ENCODE measurements around the gene TMX4.

Gene TMX4

DNA sequence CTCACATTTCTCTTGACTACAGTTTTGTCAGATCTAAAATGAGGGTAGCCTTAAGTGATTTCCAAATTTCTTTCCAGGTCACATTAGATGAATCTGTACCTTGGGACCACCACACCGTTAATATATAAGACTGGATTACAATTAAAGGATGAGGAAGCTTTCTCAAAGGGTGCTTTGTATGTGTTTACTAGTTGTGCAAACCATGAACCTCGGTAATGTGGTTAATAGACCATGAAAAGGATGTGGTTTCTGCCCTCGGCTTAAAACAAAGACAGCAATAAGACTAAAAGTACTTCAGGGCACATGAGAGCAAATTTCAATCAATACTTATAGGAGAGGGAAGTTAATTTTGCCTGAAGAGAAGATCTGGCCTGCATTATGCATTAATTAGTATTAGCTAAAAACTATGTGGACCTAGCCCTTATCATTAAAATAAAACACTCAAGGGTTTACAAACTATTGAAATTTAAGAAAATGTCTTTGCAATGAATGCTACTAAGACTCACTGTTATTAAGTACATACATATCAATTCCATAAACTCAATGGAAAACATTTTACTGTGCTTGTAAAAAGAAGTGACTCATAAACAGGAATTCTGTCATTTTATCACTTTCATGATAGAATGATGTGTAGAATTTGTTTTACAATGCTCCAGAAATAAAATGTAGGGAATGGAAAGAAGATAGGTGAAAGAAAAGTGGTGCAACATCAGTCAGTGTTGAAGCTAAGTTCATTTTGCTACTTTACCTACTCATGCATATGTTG, 936 bp upstream of the TMX4 start:
- H3K27ac ChIP-seq = peak overlapping the region; percentile 95
- no peaks in the 10 kb centered on the region for H3K36me3 ChIP-seq
- peaks cover 39% of the 10 kb centered on the region for H3K4me1 ChIP-seq
- no peaks in the 10 kb centered on the region for H3K27me3 ChIP-seq
- no peak for TF ChIP-seq Cebpa-rat (IDR thresholded peaks at IDR 0.05)
- peak overlapping the region; percentile 89 for H3K4me2 ChIP-seq
- H4K20me1 ChIP-seq = peaks cover 18% of the 10 kb centered on the region
- H3K9ac ChIP-seq = peak overlapping the region; percentile 96; the same call in 1 of the 2 replicates
- peak overlapping the region; percentile 89 for H3K4me3 ChIP-seq
- no peaks in the 10 kb centered on the region for H3K9me3 ChIP-seq

DNA sequence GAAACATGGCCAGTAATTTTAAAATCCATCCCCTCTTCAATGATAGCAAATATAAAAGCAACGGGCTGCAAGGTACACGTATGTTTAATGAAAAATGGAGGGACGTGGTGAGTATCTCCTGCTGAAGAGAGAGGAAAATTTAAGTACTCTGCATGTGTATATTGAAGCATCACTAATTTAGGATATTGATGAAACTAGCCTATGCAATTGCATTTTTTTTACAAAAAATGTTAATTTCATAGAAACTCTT, 362 bp upstream of the TMX4 start:
- Histone ChIP-seq H3K27ac (peak overlapping the region; percentile 95), H3K9ac (peak overlapping the region; percentile 96)
- no peak for TF ChIP-seq Cebpa-rat (IDR thresholded peaks at IDR 0.05)

DNA sequence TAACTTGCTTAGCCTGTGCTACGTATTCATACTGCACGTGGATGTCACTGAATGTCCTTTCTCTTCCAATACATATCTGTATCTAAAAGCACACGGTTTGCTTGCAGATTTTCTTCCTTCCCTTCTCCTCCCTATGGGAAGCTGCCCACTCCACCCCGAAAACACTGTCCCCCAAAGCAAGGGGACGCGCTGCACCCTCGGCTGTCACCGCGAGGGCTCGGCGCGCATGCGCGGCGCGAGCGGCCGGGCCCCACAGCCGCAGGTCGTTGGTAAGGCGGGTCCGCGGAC, 659 bp downstream of the TMX4 start:
- Histone ChIP-seq H3K27ac (peak overlapping the region; percentile 95), H3K4me3 (peak overlapping the region; percentile 89)
- no peak for TF ChIP-seq Cebpa-rat (IDR thresholded peaks at IDR 0.05)

More for the DNA sequence above, 362 bp upstream of the TMX4 start:
- H3K27me3 ChIP-seq = no peaks in the 10 kb centered on the region
- peaks cover 6% of the 10 kb centered on the region for H3K36me3 ChIP-seq
- H3K4me3 ChIP-seq = peak overlapping the region; percentile 89
- H3K9me3 ChIP-seq = no peaks in the 10 kb centered on the region
- H4K20me1 ChIP-seq = peaks cover 24% of the 10 kb centered on the region
- H3K4me2 ChIP-seq = peak overlapping the region; percentile 89
- H3K4me1 ChIP-seq = peaks cover 39% of the 10 kb centered on the region

DNA sequence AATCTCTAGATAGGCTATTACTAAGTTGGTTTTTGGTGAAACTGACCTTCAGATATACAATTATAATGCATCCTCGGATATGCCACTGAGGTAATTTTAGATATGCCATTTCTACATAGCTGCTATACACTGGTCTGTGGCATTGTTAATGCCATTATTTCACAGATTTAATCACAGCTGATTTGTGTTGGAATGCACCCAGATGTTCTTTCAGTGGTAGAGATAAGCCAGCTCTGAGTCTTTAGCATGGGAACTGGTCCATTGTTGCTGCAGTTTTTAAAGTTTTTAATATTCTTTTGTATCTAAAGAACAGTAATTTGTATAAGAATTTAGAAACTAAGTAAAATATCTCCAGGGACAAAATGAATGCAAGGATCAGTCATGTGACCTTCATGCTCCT, 6.8 kb downstream of the TMX4 start:
- Histone ChIP-seq H3K4me2 (no peak overlapping the region), H3K9me3 (no peaks in the 10 kb centered on the region), H3K27me3 (no peaks in the 10 kb centered on the region), H3K4me1 (peaks cover 8% of the 10 kb centered on the region), H3K27ac (no peak overlapping the region), H4K20me1 (peaks cover 70% of the 10 kb centered on the region), H3K9ac (no peak overlapping the region), H3K4me3 (no peak overlapping the region), H3K36me3 (peaks cover 28% of the 10 kb centered on the region)
- no peak for TF ChIP-seq Cebpa-rat (IDR thresholded peaks at IDR 0.05)

More for the DNA sequence above, 659 bp downstream of the TMX4 start:
- Histone ChIP-seq H3K9me3 (no peaks in the 10 kb centered on the region), H3K9ac (peak overlapping the region; percentile 96), H3K36me3 (peaks cover 11% of the 10 kb centered on the region), H3K27me3 (no peaks in the 10 kb centered on the region), H4K20me1 (peaks cover 34% of the 10 kb centered on the region), H3K4me2 (peak overlapping the region; percentile 89), H3K4me1 (peaks cover 39% of the 10 kb centered on the region)

DNA sequence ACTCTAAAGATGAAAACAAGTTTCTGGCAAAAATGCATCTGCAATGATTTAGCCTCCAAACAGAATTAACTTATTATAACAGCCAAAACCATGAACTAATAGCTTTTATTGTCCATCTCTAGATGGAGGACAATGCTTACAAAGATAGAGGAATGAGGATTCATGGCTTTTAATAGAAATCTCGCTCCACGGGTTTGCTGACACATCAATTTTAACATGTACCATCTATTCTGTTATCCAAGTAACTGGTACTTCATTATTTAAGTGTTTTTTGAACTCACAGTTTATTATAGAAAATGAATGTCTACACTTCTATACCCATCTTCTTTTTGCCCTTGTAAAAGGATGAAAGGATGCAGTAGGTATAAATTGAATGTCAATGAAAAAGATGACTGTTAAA, 10.8 kb downstream of the TMX4 start:
- no peak overlapping the region for H3K27ac ChIP-seq
- no peak overlapping the region for H3K4me3 ChIP-seq
- H3K9me3 ChIP-seq = no peaks in the 10 kb centered on the region
- peaks cover 50% of the 10 kb centered on the region for H4K20me1 ChIP-seq
- no peaks in the 10 kb centered on the region for H3K4me1 ChIP-seq
- no peaks in the 10 kb centered on the region for H3K27me3 ChIP-seq
- peaks cover 51% of the 10 kb centered on the region for H3K36me3 ChIP-seq
- no peak for TF ChIP-seq Cebpa-rat (IDR thresholded peaks at IDR 0.05)
- no peak overlapping the region for H3K9ac ChIP-seq
- no peak overlapping the region for H3K4me2 ChIP-seq

DNA sequence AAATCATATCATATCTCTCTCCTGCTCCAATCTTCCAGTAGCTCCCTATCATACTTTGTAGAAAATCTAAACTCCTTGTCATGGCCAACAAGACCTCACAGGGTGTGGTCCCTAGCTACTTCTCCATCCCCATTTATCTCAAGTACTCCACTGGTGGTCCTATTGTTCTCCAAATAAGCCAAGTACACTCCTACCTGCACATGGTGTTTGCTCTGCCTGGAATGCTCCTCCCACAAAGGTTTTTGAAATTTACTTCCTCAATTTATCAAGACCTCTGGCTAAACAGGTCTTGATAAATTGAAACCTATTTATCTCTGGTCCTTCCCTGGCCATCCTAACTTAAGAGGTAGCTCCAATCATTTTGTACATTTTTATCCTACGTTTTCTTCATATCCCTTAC, 12.1 kb downstream of the TMX4 start:
- Histone ChIP-seq H3K36me3 (peaks cover 55% of the 10 kb centered on the region), H3K4me3 (no peak overlapping the region), H3K9ac (no peak overlapping the region), H3K27me3 (no peaks in the 10 kb centered on the region), H4K20me1 (peaks cover 38% of the 10 kb centered on the region), H3K9me3 (no peaks in the 10 kb centered on the region), H3K4me2 (no peak overlapping the region), H3K4me1 (no peaks in the 10 kb centered on the region), H3K27ac (no peak overlapping the region)
- TF ChIP-seq Cebpa-rat (IDR thresholded peaks at IDR 0.05) = no peak

DNA sequence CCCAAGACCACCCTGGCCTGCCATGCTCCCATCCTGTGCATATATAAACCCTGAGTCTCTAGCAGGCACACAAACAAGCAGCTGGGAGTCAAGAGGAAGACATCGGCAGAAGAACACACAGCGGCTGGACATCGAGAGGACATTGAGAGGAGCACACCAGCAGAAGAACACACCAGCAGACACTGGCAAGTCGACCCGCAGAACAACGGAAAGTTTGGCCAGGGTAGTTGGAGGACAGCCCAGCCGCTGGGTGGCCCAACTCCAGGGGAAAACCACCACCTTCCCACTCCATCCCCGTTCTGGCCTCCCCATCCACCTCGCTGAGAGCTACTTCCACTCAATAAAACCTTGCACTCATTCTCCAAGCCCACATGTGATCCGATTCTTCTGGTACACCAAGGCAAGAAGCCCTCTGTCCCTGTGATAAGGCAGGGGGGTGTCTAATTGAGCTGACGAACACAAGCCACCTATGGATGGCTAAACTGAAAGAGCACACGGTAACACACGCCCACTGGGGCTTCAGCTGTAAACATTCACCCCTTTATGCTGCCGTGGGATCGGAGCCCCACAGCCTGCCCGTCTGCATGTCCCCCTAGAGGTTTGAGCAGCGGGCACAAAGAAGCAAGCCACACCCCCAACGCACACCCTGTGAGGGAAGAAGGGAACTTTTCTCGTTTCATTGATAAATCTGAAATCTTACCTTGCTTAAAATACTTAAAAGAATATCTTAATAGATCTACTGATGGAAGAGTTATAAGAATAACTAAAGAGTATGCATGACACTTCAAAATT, 13.8 kb downstream of the TMX4 start:
- no peak overlapping the region for H3K4me3 ChIP-seq
- H3K27me3 ChIP-seq = no peaks in the 10 kb centered on the region
- peaks cover 63% of the 10 kb centered on the region for H3K36me3 ChIP-seq
- no peaks in the 10 kb centered on the region for H3K9me3 ChIP-seq
- no peak overlapping the region for H3K27ac ChIP-seq
- H3K4me2 ChIP-seq = no peak overlapping the region
- no peak overlapping the region for H3K9ac ChIP-seq
- H4K20me1 ChIP-seq = peaks cover 21% of the 10 kb centered on the region; the same call in 1 of the 2 replicates
- no peak for TF ChIP-seq Cebpa-rat (IDR thresholded peaks at IDR 0.05)
- H3K4me1 ChIP-seq = no peaks in the 10 kb centered on the region

DNA sequence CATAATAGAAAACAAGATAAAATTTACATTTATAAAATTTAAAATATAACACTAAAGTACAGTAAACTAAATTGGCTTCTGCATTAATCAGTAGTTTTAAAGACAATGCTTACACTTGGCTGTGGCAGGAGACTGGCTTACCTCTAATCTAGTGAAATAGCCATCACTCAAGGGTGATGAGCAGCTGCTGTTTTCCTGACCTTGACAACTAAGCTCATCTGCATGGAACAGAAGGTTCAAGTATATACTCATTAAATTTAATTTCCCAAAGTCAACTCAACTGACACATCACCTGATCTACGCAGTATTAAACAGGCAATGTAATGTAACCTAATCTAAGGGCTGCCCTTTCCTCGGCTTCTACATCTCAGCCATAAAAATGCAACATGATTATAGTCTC, 14.5 kb downstream of the TMX4 start:
- Histone ChIP-seq H3K27me3 (no peaks in the 10 kb centered on the region), H3K9ac (no peak overlapping the region), H3K4me2 (no peak overlapping the region), H3K9me3 (no peaks in the 10 kb centered on the region), H3K4me3 (no peak overlapping the region), H3K27ac (no peak overlapping the region), H3K4me1 (no peaks in the 10 kb centered on the region), H3K36me3 (peaks cover 69% of the 10 kb centered on the region), H4K20me1 (peaks cover 15% of the 10 kb centered on the region; the same call in 1 of the 2 replicates)
- TF ChIP-seq Cebpa-rat (IDR thresholded peaks at IDR 0.05) = no peak

DNA sequence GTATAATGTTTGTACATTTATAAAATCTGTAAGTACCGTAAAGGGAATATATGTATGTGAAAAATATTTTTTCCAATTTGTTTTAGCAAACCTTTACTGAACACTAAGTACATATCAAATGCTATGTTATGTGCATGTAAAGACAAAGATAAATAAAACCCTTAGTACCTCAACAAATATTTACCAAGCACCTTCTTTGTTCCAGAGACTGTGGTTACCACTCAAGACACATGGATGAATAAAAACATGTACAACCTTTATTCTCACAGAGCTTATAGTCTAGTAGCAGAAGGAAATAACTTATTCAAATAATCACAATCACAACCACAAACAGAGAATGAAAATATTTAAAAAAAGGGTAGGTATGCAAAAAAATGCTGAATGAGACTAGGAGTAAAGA, 17.5 kb downstream of the TMX4 start:
- Histone ChIP-seq H3K27me3 (no peaks in the 10 kb centered on the region), H4K20me1 (peaks cover 15% of the 10 kb centered on the region; the same call in 1 of the 2 replicates), H3K9ac (no peak overlapping the region), H3K4me3 (no peak overlapping the region), H3K9me3 (peaks cover 17% of the 10 kb centered on the region), H3K4me1 (no peaks in the 10 kb centered on the region), H3K36me3 (peaks cover 77% of the 10 kb centered on the region), H3K27ac (no peak overlapping the region), H3K4me2 (no peak overlapping the region)
- no peak for TF ChIP-seq Cebpa-rat (IDR thresholded peaks at IDR 0.05)

DNA sequence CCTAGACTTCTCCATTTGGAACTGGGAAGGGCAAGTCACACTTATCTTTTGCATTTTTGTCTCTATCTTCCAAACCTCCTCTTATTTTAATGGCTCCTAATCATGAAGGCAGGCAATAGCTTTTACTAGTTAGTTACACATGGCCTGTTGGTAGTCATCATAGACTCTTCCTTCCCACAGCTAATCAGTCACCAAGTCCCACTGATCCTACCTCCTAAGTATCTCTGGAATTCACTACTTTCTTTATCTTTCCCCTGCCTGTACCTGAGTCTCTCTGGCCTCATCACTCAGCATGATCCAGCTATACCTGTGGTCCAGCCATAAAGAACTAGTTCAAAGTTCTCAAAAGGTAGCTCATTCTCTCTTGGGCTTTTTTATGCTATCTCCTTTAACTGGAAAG, 18.8 kb downstream of the TMX4 start:
- H3K9me3 ChIP-seq = peaks cover 28% of the 10 kb centered on the region
- peaks cover 77% of the 10 kb centered on the region for H3K36me3 ChIP-seq
- peaks cover 11% of the 10 kb centered on the region; the same call in 1 of the 2 replicates for H4K20me1 ChIP-seq
- H3K27me3 ChIP-seq = no peaks in the 10 kb centered on the region
- no peak for TF ChIP-seq Cebpa-rat (IDR thresholded peaks at IDR 0.05)
- no peak overlapping the region for H3K9ac ChIP-seq
- no peaks in the 10 kb centered on the region for H3K4me1 ChIP-seq
- no peak overlapping the region for H3K4me3 ChIP-seq
- H3K27ac ChIP-seq = no peak overlapping the region
- no peak overlapping the region for H3K4me2 ChIP-seq
